Measurements from ENCODE around the gene HHIPL1. TPM values are rescaled to one million over a fixed set of nuclear protein-coding genes. Genes with fewer than 3 reads are reported as not detected.

The HHIPL1 gene
- total RNA-seq, result under 1 TPM; under 0.01 to 0.26 TPM

GRCh38 chr14:99644723-99645544, at the start of gene HHIPL1:
HHIPL1 (plus strand) TSS chr14:99645129; CDS start chr14:99645208, 79 bp downstream.
- peaks cover 10% of the 10 kb centered on the region for H3K4me1 ChIP-seq
- H3K36me3 ChIP-seq (replicated peaks in 1 of 2; ENCODE audit: insufficient read depth in 1 of 2, low read depth in 2 of 2), result no peaks in the 10 kb centered on the region
- peak; percentile 61 for ATAC-seq
- H3K27me3 ChIP-seq, result peaks cover 0 to 7% of the 10 kb centered on the region in 2 donors
- DNase-seq, result peak in 2 of 4 donors; percentile 9 to 16
- no peak within 1 kb of the TSS for H3K27ac ChIP-seq
- H3K4me3 ChIP-seq, result no peak within 1 kb of the TSS
- TF ChIP-seq POLR2A (IDR thresholded peaks at IDR 0.05) (no peak), CTCF (IDR thresholded peaks at IDR 0.05) (no peak)
- 10 to 59% methylated on average over 9 to 74 of the region's 91 CpGs for WGBS, 2 donors
- intact Hi-C loops (cut with DNase I), result no loop called here
- no peaks in the 10 kb centered on the region for H3K9me3 ChIP-seq

GRCh38 chr14:99595524-99595923, 49.4 kb upstream of the HHIPL1 start:
- H3K36me3 ChIP-seq (replicated peaks in 1 of 2; ENCODE audit: insufficient read depth in 1 of 2, low read depth in 2 of 2), result no peaks in the 10 kb centered on the region
- H3K4me3 ChIP-seq, result no peak overlapping the region
- peak overlapping the region; percentile 35 to 86 (median 70) for H3K27ac ChIP-seq
- intact Hi-C loops (cut with DNase I), result no loop called here
- H3K27me3 ChIP-seq, result no peaks in the 10 kb centered on the region
- ATAC-seq (no peak), DNase-seq (no peak)
- 44 to 58% methylated on average over 6 to 7 of the region's 7 CpGs for WGBS, 2 donors
- no peaks in the 10 kb centered on the region for H3K9me3 ChIP-seq
- peaks cover 91% of the 10 kb centered on the region for H3K4me1 ChIP-seq
- TF ChIP-seq CTCF (IDR thresholded peaks at IDR 0.05), result no peak
- no peak for TF ChIP-seq POLR2A (IDR thresholded peaks at IDR 0.05)

GRCh38 chr14:99596071-99596627, 48.8 kb upstream of the HHIPL1 start:
- Histone ChIP-seq H3K27ac (peak overlapping the region; percentile 35 to 86 (median 70)), H3K4me1 (peaks cover 91% of the 10 kb centered on the region), H3K36me3 (replicated peaks in 1 of 2; ENCODE audit: insufficient read depth in 1 of 2, low read depth in 2 of 2) (no peaks in the 10 kb centered on the region), H3K27me3 (no peaks in the 10 kb centered on the region), H3K4me3 (no peak overlapping the region), H3K9me3 (no peaks in the 10 kb centered on the region)
- peak in 1 of 3 donors; percentile 18 for TF ChIP-seq POLR2A (IDR thresholded peaks at IDR 0.05)
- TF ChIP-seq CTCF (IDR thresholded peaks at IDR 0.05), result no peak
- peak; percentile 64 to 84 (median 81) for DNase-seq
- ATAC-seq, result peak; percentile 83
- WGBS, 2 donors, result 14 to 23% methylated on average over 9 to 10 of the region's 10 CpGs
- intact Hi-C loops (cut with DNase I), result no loop called here

- intact Hi-C loops (cut with DNase I), result no loop called here
- DNase-seq (no peak), ATAC-seq (no peak)
- no peak for TF ChIP-seq POLR2A (IDR thresholded peaks at IDR 0.05)
- TF ChIP-seq CTCF (IDR thresholded peaks at IDR 0.05), result no peak
- Histone ChIP-seq H3K4me3 (no peak overlapping the region), H3K9me3 (no peaks in the 10 kb centered on the region), H3K36me3 (replicated peaks in 1 of 2; ENCODE audit: insufficient read depth in 1 of 2, low read depth in 2 of 2) (no peaks in the 10 kb centered on the region), H3K27me3 (no peaks in the 10 kb centered on the region), H3K27ac (peak overlapping the region; percentile 35 to 86 (median 70)), H3K4me1 (peaks cover 94% of the 10 kb centered on the region)
- 85 to 87% methylated on average over 6 to 7 of the region's 7 CpGs for WGBS, 2 donors
Observed at GRCh38 chr14:99596772-99597171, 48.2 kb upstream of the HHIPL1 start.
